ENCODE data around the gene MATN1. TPM values are rescaled to one million over a fixed set of nuclear protein-coding genes. Genes with fewer than 3 reads are reported as not detected.

The MATN1 gene
- total RNA-seq, 1 donor from 2014 or later = not detected

- Histone ChIP-seq H3K27ac (peak overlapping the region; percentile 6), H3K27me3 (no peaks in the 10 kb centered on the region), H3K4me3 (no peak overlapping the region), H3K4me1 (peaks cover 62% of the 10 kb centered on the region), H3K36me3 (no peaks in the 10 kb centered on the region), H3K9me3 (no peaks in the 10 kb centered on the region)
- no peak for TF ChIP-seq CTCF (IDR thresholded peaks at IDR 0.05)
- intact Hi-C loops (cut with DNase I) = no loop called here
- ATAC-seq (peak; percentile 6), DNase-seq (no peak)
Observed at GRCh38 chr1:30747033-30748008, 23.9 kb upstream of the MATN1 start.

GRCh38 chr1:30746212-30747032, 23.0 kb upstream of the MATN1 start:
- TF ChIP-seq CTCF (IDR thresholded peaks at IDR 0.05) = no peak
- no peak for ATAC-seq
- peak overlapping the region; percentile 51 for H3K27ac ChIP-seq

GRCh38 chr1:30745834-30746208, 22.4 kb upstream of the MATN1 start:
- Histone ChIP-seq H3K27me3 (no peaks in the 10 kb centered on the region), H3K9me3 (no peaks in the 10 kb centered on the region), H3K4me1 (peaks cover 63% of the 10 kb centered on the region), H3K4me3 (no peak overlapping the region), H3K36me3 (peaks cover 11% of the 10 kb centered on the region), H3K27ac (peak overlapping the region; percentile 51)
- no peak for ATAC-seq
- no peak for DNase-seq
- TF ChIP-seq CTCF (IDR thresholded peaks at IDR 0.05) = no peak
- intact Hi-C loops (cut with DNase I) = no loop called here

More at GRCh38 chr1:30746212-30747032, 23.0 kb upstream of the MATN1 start:
- Histone ChIP-seq H3K27me3 (no peaks in the 10 kb centered on the region), H3K4me1 (peaks cover 63% of the 10 kb centered on the region), H3K4me3 (no peak overlapping the region), H3K9me3 (no peaks in the 10 kb centered on the region), H3K36me3 (peaks cover 8% of the 10 kb centered on the region)
- intact Hi-C loops (cut with DNase I) = no loop called here
- DNase-seq = no peak

- H3K9me3 ChIP-seq = no peaks in the 10 kb centered on the region
- ATAC-seq = no peak
- TF ChIP-seq CTCF (IDR thresholded peaks at IDR 0.05) = no peak
- peak overlapping the region; percentile 51 for H3K27ac ChIP-seq
- DNase-seq = no peak
- H3K4me1 ChIP-seq = peaks cover 58% of the 10 kb centered on the region
- no peak overlapping the region for H3K4me3 ChIP-seq
- H3K36me3 ChIP-seq = peaks cover 11% of the 10 kb centered on the region
- intact Hi-C loops (cut with DNase I) = no loop called here
- no peaks in the 10 kb centered on the region for H3K27me3 ChIP-seq
Observed at GRCh38 chr1:30745156-30745833, 21.9 kb upstream of the MATN1 start.

GRCh38 chr1:30744060-30744756, 20.8 kb upstream of the MATN1 start:
- intact Hi-C loops (cut with DNase I) = no loop called here
- H3K9me3 ChIP-seq = no peaks in the 10 kb centered on the region
- H3K36me3 ChIP-seq = peaks cover 11% of the 10 kb centered on the region
- TF ChIP-seq CTCF (IDR thresholded peaks at IDR 0.05) = no peak
- H3K4me1 ChIP-seq = peaks cover 52% of the 10 kb centered on the region
- no peak overlapping the region for H3K4me3 ChIP-seq
- DNase-seq (no peak), ATAC-seq (no peak)
- H3K27me3 ChIP-seq = no peaks in the 10 kb centered on the region
- H3K27ac ChIP-seq = no peak overlapping the region

All from upper lobe of right lung (tissue), 1 donor.